H9 (cell line): Measurements from ENCODE around the gene GNAT3. TPM values are rescaled to one million over a fixed set of nuclear protein-coding genes. Genes with fewer than 3 reads are reported as not detected.

Experiments
- DNase-seq: peaks from one replicate; pipeline ENCODE4 v3.0.0-alpha.2; 2017
- H2AFZ ChIP-seq: one replicate; pipeline ENCODE4 v1.6.1; 2013; ENCODE audit warnings: mild to moderate bottlenecking, low read length, control low read depth, moderate library complexity
- H2AK5ac ChIP-seq: 2 replicates; pipeline ENCODE4 v1.6.1; 2013; ENCODE audit warnings: low read length, control low read depth, mixed read lengths; ENCODE audit not compliant: insufficient read length
- H2BK120ac ChIP-seq: one replicate; pipeline ENCODE4 v1.6.1; 2013; ENCODE audit warnings: low read depth, mild to moderate bottlenecking, low read length, control low read depth, inconsistent platforms; ENCODE audit not compliant: poor library complexity, severe bottlenecking
- H2BK12ac ChIP-seq: 2 replicates; pipeline ENCODE4 v1.6.1; 2013; ENCODE audit warnings: low read length, control low read depth, mixed read lengths, low read depth; ENCODE audit not compliant: insufficient read length
- H2BK15ac ChIP-seq: 2 replicates; pipeline ENCODE4 v1.6.1; 2013; ENCODE audit warnings: low read depth, low read length, control low read depth
- H2BK20ac ChIP-seq: one replicate; pipeline ENCODE4 v1.6.1; 2013; ENCODE audit warnings: low read depth, mild to moderate bottlenecking, low read length, control low read depth, inconsistent platforms; ENCODE audit not compliant: poor library complexity, severe bottlenecking
- H2BK5ac ChIP-seq: 2 replicates; pipeline ENCODE4 v1.6.1; 2013; ENCODE audit warnings: low read length, control low read depth, mixed read lengths; ENCODE audit not compliant: insufficient read length
- H3K14ac ChIP-seq: 2 replicates; pipeline ENCODE4 v1.6.1; 2013; ENCODE audit warnings: low read length, control low read depth; ENCODE audit not compliant: insufficient read depth
- H3K18ac ChIP-seq: 2 replicates; pipeline ENCODE4 v1.6.1; 2013; ENCODE audit warnings: low read depth, mild to moderate bottlenecking, mixed read lengths, low read length, control low read depth; ENCODE audit not compliant: insufficient read length
- H3K23ac ChIP-seq: 2 replicates; pipeline ENCODE4 v1.6.1; 2013; ENCODE audit warnings: low read length, control low read depth, mixed read lengths, low read depth; ENCODE audit not compliant: insufficient read length
- H3K23me2 ChIP-seq: 2 replicates; pipeline ENCODE4 v1.6.1; 2013; ENCODE audit warnings: low read depth, mild to moderate bottlenecking, mixed read lengths, low read length, control low read depth; ENCODE audit not compliant: insufficient read length, poor library complexity, severe bottlenecking
- H3K27ac ChIP-seq: 2 replicates; pipeline ENCODE4 v1.5.1; 2013; ENCODE audit warnings: low read length, control low read depth, mixed read lengths, low read depth; ENCODE audit not compliant: insufficient read length
- H3K27me3 ChIP-seq: 2 replicates; pipeline ENCODE4 v1.6.1; 2013; ENCODE audit warnings: low read length, control low read depth, inconsistent platforms; ENCODE audit not compliant: insufficient read depth
- H3K4ac ChIP-seq: 2 replicates; pipeline ENCODE4 v1.6.1; 2013; ENCODE audit warnings: low read depth, mild to moderate bottlenecking, control low read depth, inconsistent platforms, low read length, moderate library complexity
- H3K4me1 ChIP-seq: 2 replicates; pipeline ENCODE4 v1.6.1; 2013; ENCODE audit warnings: low read length, control low read depth, inconsistent platforms; ENCODE audit not compliant: insufficient read depth
- H3K4me2 ChIP-seq: 2 replicates; pipeline ENCODE4 v1.6.1; 2013; ENCODE audit warnings: low read length, control low read depth, mixed read lengths; ENCODE audit not compliant: insufficient read length, insufficient read depth
- H3K56ac ChIP-seq: 2 replicates; pipeline ENCODE4 v1.6.1; 2013; ENCODE audit warnings: low read depth, mild to moderate bottlenecking, mixed read lengths, low read length, control low read depth; ENCODE audit not compliant: insufficient read length
- H3K79me1 ChIP-seq: 2 replicates; pipeline ENCODE4 v1.6.1; 2013; ENCODE audit warnings: low read depth, mild to moderate bottlenecking, moderate library complexity, low read length, control low read depth, inconsistent platforms; ENCODE audit not compliant: insufficient read depth, poor library complexity, severe bottlenecking
- H3K79me2 ChIP-seq: 2 replicates; pipeline ENCODE4 v1.6.1; 2013; ENCODE audit warnings: low read length, control low read depth, inconsistent platforms; ENCODE audit not compliant: insufficient read depth
- H3K9ac ChIP-seq: 2 replicates; pipeline ENCODE4 v1.6.1; 2013; ENCODE audit warnings: low read length, control low read depth, mixed read lengths; ENCODE audit not compliant: insufficient read length; ENCODE audit errors: extremely low read depth
- H3K9me3 ChIP-seq: one replicate; pipeline ENCODE4 v1.6.1; 2013; ENCODE audit warnings: low read depth, low read length, inconsistent platforms; ENCODE audit not compliant: control insufficient read depth
- H3T11ph ChIP-seq: one replicate; pipeline ENCODE4 v1.6.1; 2013; ENCODE audit warnings: mild to moderate bottlenecking, low read length, control low read depth, inconsistent platforms
- H4K20me1 ChIP-seq: one replicate; pipeline ENCODE4 v1.6.1; 2013; ENCODE audit not compliant: control insufficient read depth, insufficient read length, insufficient read depth
- H4K5ac ChIP-seq: 2 replicates; pipeline ENCODE4 v1.6.1; 2013; ENCODE audit warnings: low read depth, mild to moderate bottlenecking, mixed read lengths, low read length, control low read depth; ENCODE audit not compliant: insufficient read length
- H4K8ac ChIP-seq: replicated peaks from 2 replicates; pipeline ENCODE4 v1.6.1; 2013; ENCODE audit warnings: low read length, control low read depth, mixed read lengths, low read depth; ENCODE audit not compliant: insufficient read length
- H4K91ac ChIP-seq: 2 replicates; pipeline ENCODE4 v1.6.1; 2013; ENCODE audit warnings: low read depth, mild to moderate bottlenecking, moderate library complexity, mixed read lengths, low read length, control low read depth; ENCODE audit not compliant: insufficient read length
- H3K27ac Mint-ChIP-seq, 3 experiments: 2 replicates in 2 of 3; 3 replicates in 1 of 3; pipeline ENCODE4 v1.8.0; 2020 to 2021; ENCODE audit warnings: mixed read lengths in 3 of 3, mild to moderate bottlenecking in 1 of 3, moderate library complexity in 1 of 3
- H3K27me3 Mint-ChIP-seq: 2 replicates; pipeline ENCODE4 v1.8.0; 2021; ENCODE audit warnings: low read depth, mild to moderate bottlenecking, moderate library complexity, mixed read lengths
- H3K36me3 Mint-ChIP-seq, 3 experiments: 2 replicates in 2 of 3; 3 replicates in 1 of 3; pipeline ENCODE4 v1.8.0; 2020 to 2021; ENCODE audit warnings: low read depth in 3 of 3, mixed read lengths in 3 of 3; ENCODE audit not compliant: insufficient read depth in 1 of 3
- H3K4me1 Mint-ChIP-seq, 2 experiments: 2 replicates each; pipeline ENCODE4 v1.8.0; 2020; ENCODE audit warnings: mixed read lengths in 2 of 2
- H3K4me3 Mint-ChIP-seq, 2 experiments: 2 replicates in 1 of 2; 3 replicates in 1 of 2; pipeline ENCODE4 v1.8.0; 2020 to 2021; ENCODE audit warnings: mild to moderate bottlenecking in 2 of 2, mixed read lengths in 2 of 2, moderate library complexity in 1 of 2
- H3K9me3 Mint-ChIP-seq, 2 experiments: 2 replicates in 1 of 2; 3 replicates in 1 of 2; pipeline ENCODE4 v1.8.0; 2020; ENCODE audit warnings: mild to moderate bottlenecking in 2 of 2, mixed read lengths in 2 of 2, moderate library complexity in 1 of 2
- CTCF ChIP-seq: fragments of 200-600 bp; sonication (generic); conservative IDR thresholded peaks from 3 replicates; pipeline ENCODE4 v1.8.0; 2021; ENCODE audit warnings: antibody characterized with exemption, mild to moderate bottlenecking
- WGBS: extraction: QIAGEN DNeasy Blood & Tissue Kit; methylation state at CpG from one replicate; pipeline ENCODE4 v1.1.7; 2013; ENCODE audit warnings: missing lambda C conversion rate, low lambda C conversion rate, mixed read lengths; ENCODE audit not compliant: insufficient read length; ENCODE audit errors: extremely low coverage; 5-methylcytosine and 5-hydroxymethylcytosine counted together
- total RNA-seq: library from RNA; stranded (reverse); gene quantifications from 2 replicates; pipeline ENCODE4 v1.2.1, GENCODE V29; 2021

The GNAT3 gene
- total RNA-seq, 1 experiment from 2014 or later: not detected

- H3K4ac ChIP-seq: no peak overlapping the region
- no peak overlapping the region for H3K23ac ChIP-seq
- no peaks in the 10 kb centered on the region for H3K27me3 ChIP-seq
- no peak overlapping the region for H3K14ac ChIP-seq
- no peak overlapping the region for H2AK5ac ChIP-seq
- H3K23me2 ChIP-seq: no peaks in the 10 kb centered on the region
- no peak for TF ChIP-seq CTCF
- no peak overlapping the region for H3K27ac ChIP-seq
- H3K79me2 ChIP-seq: no peaks in the 10 kb centered on the region
- no peak overlapping the region for H2BK5ac ChIP-seq
- no peaks in the 10 kb centered on the region for H3K27me3 Mint-ChIP-seq
- no peak overlapping the region for H4K91ac ChIP-seq
- no peak overlapping the region for H2BK15ac ChIP-seq
- H2AFZ ChIP-seq: no peak overlapping the region
- H2BK20ac ChIP-seq: no peak overlapping the region
- no peak overlapping the region for H2BK120ac ChIP-seq
- no peak overlapping the region for H3K4me3 Mint-ChIP-seq
- H2BK12ac ChIP-seq: no peak overlapping the region
- WGBS: no CpG with 5 or more reads among the region's 3 CpGs
- H4K5ac ChIP-seq: no peak overlapping the region
- H3K4me1 Mint-ChIP-seq: peaks cover under 1% of the 10 kb centered on the region in 2 experiments
- H3T11ph ChIP-seq: no peak overlapping the region
- H4K8ac ChIP-seq: no peak overlapping the region
- no peak for DNase-seq
- no peak overlapping the region for H3K27ac Mint-ChIP-seq
- no peaks in the 10 kb centered on the region for H3K79me1 ChIP-seq
- no peak overlapping the region for H3K18ac ChIP-seq
- H3K56ac ChIP-seq: no peak overlapping the region
- no peaks in the 10 kb centered on the region for H4K20me1 ChIP-seq
- no peaks in the 10 kb centered on the region for H3K9me3 ChIP-seq
- no peak overlapping the region for H3K9ac ChIP-seq
- no peaks in the 10 kb centered on the region for H3K36me3 Mint-ChIP-seq
- H3K4me1 ChIP-seq: no peaks in the 10 kb centered on the region
- H3K4me2 ChIP-seq: no peak overlapping the region
- no peaks in the 10 kb centered on the region for H3K9me3 Mint-ChIP-seq
Observed at GRCh38 chr7:80496586-80496985, 15.3 kb downstream of the GNAT3 start.
